GM12872 (cell line): ENCODE data around the gene SH3BP2.

Experiments used
- TF ChIP-seq, protein P1 (sequence below): IDR thresholded peaks from 3 replicates; pipeline ENCODE4 v1.5.1; 2011; ENCODE audit warnings: low read depth, mild to moderate bottlenecking, low read length, moderate library complexity; ENCODE audit not compliant: insufficient read depth

SH3BP2 gene

GRCh38 chr4:2850966-2851798, 58.3 kb downstream of the SH3BP2 start:
- TF ChIP-seq, protein P1, sequence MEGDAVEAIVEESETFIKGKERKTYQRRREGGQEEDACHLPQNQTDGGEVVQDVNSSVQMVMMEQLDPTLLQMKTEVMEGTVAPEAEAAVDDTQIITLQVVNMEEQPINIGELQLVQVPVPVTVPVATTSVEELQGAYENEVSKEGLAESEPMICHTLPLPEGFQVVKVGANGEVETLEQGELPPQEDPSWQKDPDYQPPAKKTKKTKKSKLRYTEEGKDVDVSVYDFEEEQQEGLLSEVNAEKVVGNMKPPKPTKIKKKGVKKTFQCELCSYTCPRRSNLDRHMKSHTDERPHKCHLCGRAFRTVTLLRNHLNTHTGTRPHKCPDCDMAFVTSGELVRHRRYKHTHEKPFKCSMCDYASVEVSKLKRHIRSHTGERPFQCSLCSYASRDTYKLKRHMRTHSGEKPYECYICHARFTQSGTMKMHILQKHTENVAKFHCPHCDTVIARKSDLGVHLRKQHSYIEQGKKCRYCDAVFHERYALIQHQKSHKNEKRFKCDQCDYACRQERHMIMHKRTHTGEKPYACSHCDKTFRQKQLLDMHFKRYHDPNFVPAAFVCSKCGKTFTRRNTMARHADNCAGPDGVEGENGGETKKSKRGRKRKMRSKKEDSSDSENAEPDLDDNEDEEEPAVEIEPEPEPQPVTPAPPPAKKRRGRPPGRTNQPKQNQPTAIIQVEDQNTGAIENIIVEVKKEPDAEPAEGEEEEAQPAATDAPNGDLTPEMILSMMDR = no peak

GRCh38 chr4:2852481-2852921, 59.6 kb downstream of the SH3BP2 start:
- TF ChIP-seq, protein P1 = no peak

DNA sequence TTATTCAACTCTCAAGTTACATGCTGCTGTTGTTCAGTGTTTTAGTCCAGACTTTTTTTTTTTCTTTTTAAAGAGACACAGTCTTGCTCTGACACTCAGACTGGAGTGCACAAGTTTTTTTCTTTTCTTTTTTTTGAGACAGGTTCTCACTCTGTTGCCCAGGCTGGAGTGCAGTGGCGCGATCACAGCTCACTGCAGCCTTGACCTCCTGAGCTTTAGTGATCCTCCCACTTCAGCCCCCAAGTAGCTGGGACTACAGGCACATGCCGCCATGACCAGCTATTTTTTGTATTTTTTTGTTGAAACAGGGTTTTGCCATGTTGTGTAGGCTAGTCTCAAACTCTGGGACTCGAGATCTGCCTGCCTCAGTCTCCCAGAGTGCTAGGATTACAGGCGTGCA, 62.7 kb downstream of the SH3BP2 start:
- TF ChIP-seq, protein P1 = no peak

GRCh38 chr4:2856266-2856665, 63.4 kb downstream of the SH3BP2 start:
- TF ChIP-seq, protein P1 = no peak

GRCh38 chr4:2857349-2857927, 64.6 kb downstream of the SH3BP2 start:
- TF ChIP-seq, protein P1 = no peak

GRCh38 chr4:2858451-2859217, 65.7 kb downstream of the SH3BP2 start:
- TF ChIP-seq, protein P1 = no peak

DNA sequence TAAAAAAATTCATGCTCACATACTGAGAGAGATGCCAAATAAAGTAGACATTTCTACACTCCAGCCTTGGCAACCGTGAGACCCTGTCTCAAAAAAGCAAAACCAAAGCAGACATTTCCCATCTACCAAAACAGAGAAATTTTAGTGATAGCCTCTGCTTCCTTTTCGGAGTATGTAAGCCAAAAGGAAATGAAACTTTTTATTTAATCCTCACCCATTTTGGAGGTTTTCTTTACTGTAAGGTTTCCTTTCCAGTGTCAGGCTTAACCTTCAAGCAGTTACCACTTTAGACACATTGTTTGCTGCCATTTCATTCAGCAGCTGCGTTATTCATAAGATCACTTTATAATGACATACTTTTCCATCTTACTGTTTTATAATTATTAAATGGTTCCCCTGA, 66.6 kb downstream of the SH3BP2 start:
- TF ChIP-seq, protein P1 = no peak
